NT2/D1 (cell line): ENCODE results near the gene SH3BP1.

Source experiments
- DNase-seq: peaks from one replicate; pipeline ENCODE4 v3.0.0-alpha.2; 2011; ENCODE audit warnings: low read depth, low spot score
- H3K27me3 ChIP-seq: 2 replicates; pipeline ENCODE4 v1.6.0; 2011; ENCODE audit warnings: mild to moderate bottlenecking; ENCODE audit not compliant: insufficient read length, insufficient read depth
- H3K36me3 ChIP-seq: 2 replicates; pipeline ENCODE4 v1.6.1; 2011; ENCODE audit warnings: mild to moderate bottlenecking, low read length, mixed read lengths; ENCODE audit not compliant: insufficient read depth, insufficient read length
- H3K4me1 ChIP-seq: 2 replicates; pipeline ENCODE4 v1.5.1; 2011; ENCODE audit not compliant: insufficient read depth, insufficient read length
- H3K4me3 ChIP-seq: 2 replicates; pipeline ENCODE4 v1.5.1; 2011; ENCODE audit warnings: low read depth; ENCODE audit not compliant: insufficient read length
- H3K9ac ChIP-seq: 2 replicates; pipeline ENCODE4 v1.6.0; 2011; ENCODE audit warnings: low read depth; ENCODE audit not compliant: insufficient read length
- H3K9me3 ChIP-seq: 2 replicates; pipeline ENCODE4 v1.5.1; 2011; ENCODE audit warnings: mild to moderate bottlenecking, low read length; ENCODE audit not compliant: insufficient read depth
- SUZ12 ChIP-seq: IDR thresholded peaks from 2 replicates; pipeline ENCODE4 v1.6.1; 2011; ENCODE audit not compliant: insufficient read length, insufficient read depth; ENCODE audit errors: extremely low read depth
- YY1 ChIP-seq: IDR thresholded peaks from 2 replicates; pipeline ENCODE4 v1.6.1; 2011; ENCODE audit not compliant: insufficient read length, insufficient read depth
- ZNF274 ChIP-seq: IDR thresholded peaks from 2 replicates; pipeline ENCODE4 v1.6.1; 2011; ENCODE audit warnings: mild to moderate bottlenecking, low read depth, low read length

SH3BP1 gene

GRCh38 chr22:37703906-37704305 is 64.4 kb downstream of the SH3BP1 start:
- peaks cover 30% of the 10 kb centered on the region for H3K36me3 ChIP-seq

GRCh38 chr22:37704645-37705044 is 65.2 kb downstream of the SH3BP1 start:
- H3K4me3 ChIP-seq = no peak overlapping the region
- no peak overlapping the region for H3K9ac ChIP-seq
- DNase-seq = no peak
- H3K36me3 ChIP-seq = peaks cover 26% of the 10 kb centered on the region
- no peaks in the 10 kb centered on the region for H3K27me3 ChIP-seq
- H3K9me3 ChIP-seq = no peaks in the 10 kb centered on the region
- TF ChIP-seq YY1 = no peak
- peaks cover 6% of the 10 kb centered on the region for H3K4me1 ChIP-seq

More at GRCh38 chr22:37703906-37704305, 64.4 kb downstream of the SH3BP1 start:
- Histone ChIP-seq H3K4me1 (peaks cover 1% of the 10 kb centered on the region), H3K4me3 (no peak overlapping the region), H3K27me3 (no peaks in the 10 kb centered on the region), H3K9ac (no peak overlapping the region), H3K9me3 (no peaks in the 10 kb centered on the region)
- TF ChIP-seq YY1 = no peak
- TF ChIP-seq ZNF274 = no peak
- TF ChIP-seq SUZ12 = no peak
- DNase-seq = no peak

- Histone ChIP-seq H3K4me3 (no peak overlapping the region), H3K9ac (no peak overlapping the region), H3K27me3 (no peaks in the 10 kb centered on the region), H3K36me3 (peaks cover 29% of the 10 kb centered on the region), H3K4me1 (peaks cover 7% of the 10 kb centered on the region), H3K9me3 (no peaks in the 10 kb centered on the region)
- DNase-seq = no peak
- TF ChIP-seq ZNF274 (no peak), SUZ12 (no peak), YY1 (no peak)
These were observed 65.7 kb downstream of the SH3BP1 start for GRCh38 chr22:37705205-37705604.
